GM18505 (cell line): ENCODE measurements around the gene PAGE4.
A peak's percentile ranks its signal among the peaks of the same experiment; 100 is the strongest.

Experiments used
- ATAC-seq: cut with Tn5 transposase; IDR thresholded peaks from one replicate; pipeline ENCODE4 v1.9.1; 2021; ENCODE audit not compliant: unreplicated experiment
- POLR2A ChIP-seq: IDR thresholded peaks from 4 replicates; pipeline ENCODE4 v1.6.1; 2011; ENCODE audit warnings: borderline replicate concordance; ENCODE audit not compliant: insufficient read depth, insufficient read length; ENCODE audit errors: extremely low read depth

PAGE4 gene, protein sequence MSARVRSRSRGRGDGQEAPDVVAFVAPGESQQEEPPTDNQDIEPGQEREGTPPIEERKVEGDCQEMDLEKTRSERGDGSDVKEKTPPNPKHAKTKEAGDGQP

DNA sequence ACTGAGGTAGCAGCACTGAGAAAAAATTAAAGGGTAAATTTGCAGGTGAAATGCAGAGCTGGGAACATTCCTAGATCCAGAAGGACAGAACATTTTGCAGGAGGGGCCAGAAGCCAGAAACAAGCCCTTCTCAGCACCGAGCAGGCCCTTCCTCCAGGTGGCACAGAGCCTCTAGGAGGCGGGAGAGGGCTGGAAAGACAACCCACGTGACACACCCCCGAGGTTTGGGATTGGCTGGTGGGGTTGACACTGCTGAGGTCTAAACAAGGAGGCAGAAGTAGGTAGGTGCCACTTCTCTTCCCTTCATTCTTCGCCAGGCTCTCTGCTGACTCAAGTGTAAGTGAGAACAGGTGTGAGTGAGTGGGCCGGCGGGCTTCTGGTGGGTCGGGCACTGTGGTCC, at the start of gene PAGE4:
PAGE4 (plus strand) TSS at position 288 of the 400 bp plus-strand sequence. CDS start 1,126 bp downstream, outside the sequence.
- no peak for TF ChIP-seq POLR2A

DNA sequence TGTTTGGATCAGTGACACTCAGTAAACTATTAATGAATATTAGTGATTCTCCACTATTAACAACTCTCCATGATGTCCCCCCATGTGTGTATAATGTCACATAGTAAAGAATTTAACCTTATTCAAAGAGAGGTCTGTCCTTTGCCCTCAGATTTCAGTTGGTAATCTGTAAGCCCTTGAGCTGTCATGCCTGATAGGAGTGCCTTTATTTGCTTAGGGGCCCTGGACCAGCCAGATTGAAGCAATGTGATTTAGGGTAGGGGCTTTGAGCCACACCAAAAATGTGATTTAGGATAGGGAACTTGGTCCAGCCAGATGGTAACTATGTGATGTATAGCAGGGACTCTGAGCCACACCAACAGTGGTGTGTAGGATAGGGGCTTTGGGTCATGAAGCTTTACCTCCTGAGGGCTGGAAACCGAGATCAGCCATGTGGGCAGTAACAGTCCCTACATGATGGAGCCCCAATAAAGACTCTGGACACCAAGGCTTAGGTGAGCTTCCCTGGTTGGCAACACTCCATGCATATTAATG, 44.3 kb upstream of the PAGE4 start:
- no peak for ATAC-seq
- no peak for TF ChIP-seq POLR2A

More for the DNA sequence above, at the start of gene PAGE4:
- ATAC-seq = no peak

DNA sequence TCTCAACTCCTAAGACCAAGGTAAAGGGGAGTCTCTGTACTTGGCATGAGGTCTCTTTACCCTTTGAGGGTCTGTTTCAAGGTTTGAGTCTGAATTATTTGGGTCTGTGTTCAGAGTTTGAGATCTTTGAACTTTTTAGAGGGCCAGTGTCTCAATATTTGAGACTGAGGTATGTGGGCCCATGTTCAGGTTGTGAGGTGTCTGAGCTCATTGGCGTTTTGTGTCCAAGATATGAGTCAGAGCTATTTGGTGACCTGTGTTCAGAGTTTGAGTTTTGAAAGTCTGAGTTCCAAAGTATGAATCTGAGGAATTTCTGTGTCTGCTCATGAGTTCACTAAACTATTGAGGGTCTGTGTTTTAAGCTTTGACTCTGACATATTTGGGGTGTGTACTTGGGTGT, 36.7 kb upstream of the PAGE4 start:
- ATAC-seq = no peak
- no peak for TF ChIP-seq POLR2A

DNA sequence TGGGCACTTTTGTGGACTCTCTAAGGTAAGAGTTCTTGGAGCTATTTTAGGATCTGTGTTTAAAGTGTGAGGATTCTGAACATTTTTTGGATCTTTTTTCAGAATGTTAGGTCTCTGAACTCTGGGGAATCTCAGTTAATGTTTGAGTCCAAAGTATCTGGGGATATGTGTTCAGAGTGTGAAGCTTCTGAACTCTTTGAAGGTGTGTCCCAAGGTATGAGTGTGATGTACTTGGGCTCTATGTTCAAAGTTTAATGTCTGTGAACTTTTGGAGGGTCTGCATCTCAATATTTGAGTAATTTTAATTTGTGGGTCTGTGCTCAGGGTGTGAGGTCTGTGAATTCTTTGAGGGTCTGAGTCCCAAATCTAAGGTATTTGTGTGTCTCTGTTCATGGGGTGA, 35.4 kb upstream of the PAGE4 start:
- no peak for ATAC-seq
- TF ChIP-seq POLR2A = no peak

DNA sequence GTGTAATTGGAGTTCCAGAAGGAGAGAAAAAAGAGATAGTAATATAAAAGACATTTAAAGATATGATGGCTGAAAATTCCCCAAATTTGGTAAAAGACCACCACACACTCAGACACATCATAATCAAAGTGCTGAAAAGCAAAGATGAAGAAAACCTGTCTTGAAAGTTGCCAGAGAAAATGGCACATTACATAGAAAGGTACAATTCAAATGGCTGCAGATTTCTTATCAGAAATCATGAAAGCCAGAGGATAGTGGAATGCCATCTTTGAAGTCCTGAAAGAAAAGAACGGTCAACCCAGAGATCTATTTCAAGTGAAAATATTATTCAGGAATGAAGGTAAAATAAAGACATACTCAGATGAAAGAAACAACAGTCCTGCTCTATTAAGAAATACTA, 29.3 kb upstream of the PAGE4 start:
- no peak for TF ChIP-seq POLR2A
- no peak for ATAC-seq

DNA sequence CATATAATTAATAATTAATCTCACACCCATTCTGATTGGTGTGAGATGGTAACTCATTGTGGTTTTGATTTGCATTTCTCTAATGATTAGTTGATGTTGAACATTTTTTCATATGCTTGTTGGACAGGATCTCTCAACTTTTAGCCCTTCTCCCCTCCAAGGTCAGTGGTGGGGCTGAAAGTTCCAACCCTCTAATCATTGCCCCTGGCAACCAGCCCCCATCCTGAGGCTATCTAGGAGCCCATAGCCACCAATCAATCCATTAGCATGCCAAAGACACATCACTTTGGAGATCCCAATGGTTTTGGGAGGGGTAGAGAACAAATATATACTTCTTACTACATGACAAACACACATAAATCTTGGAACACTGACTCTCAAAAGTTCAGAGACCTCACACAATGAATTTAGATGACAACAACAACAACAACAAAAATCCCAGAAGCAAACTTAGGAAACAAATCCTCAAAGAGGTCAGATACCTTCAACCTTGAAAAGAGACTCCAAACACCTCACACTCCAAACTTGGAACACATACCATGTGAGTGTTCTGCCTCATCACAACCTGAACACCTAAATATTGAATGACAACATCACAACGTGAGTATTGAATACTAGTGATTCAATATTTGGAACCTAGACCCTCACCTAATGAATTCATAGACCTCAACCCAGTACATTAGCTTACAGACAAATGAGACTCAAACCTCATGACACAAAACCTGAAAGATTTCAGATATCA, 19.0 kb upstream of the PAGE4 start:
- TF ChIP-seq POLR2A = no peak
- no peak for ATAC-seq

DNA sequence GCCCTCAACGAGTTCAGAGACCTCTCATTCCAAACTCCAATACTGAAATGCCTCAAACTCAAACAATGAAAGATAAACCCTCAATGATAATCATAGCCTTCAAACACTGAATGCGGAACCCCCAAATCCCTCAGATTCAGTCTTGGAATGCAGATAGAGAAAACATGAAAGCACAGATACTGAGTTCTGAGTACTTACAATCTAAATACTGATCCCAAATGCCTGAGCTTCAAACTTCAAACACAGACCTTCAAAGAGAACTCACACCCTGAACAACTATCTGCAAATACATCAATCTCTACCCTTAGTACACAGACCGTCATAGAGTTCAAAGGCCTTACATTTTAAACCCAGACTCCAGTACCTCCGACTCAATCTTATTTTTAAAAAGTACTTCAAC, 16.9 kb upstream of the PAGE4 start:
- TF ChIP-seq POLR2A = no peak
- ATAC-seq = no peak

DNA sequence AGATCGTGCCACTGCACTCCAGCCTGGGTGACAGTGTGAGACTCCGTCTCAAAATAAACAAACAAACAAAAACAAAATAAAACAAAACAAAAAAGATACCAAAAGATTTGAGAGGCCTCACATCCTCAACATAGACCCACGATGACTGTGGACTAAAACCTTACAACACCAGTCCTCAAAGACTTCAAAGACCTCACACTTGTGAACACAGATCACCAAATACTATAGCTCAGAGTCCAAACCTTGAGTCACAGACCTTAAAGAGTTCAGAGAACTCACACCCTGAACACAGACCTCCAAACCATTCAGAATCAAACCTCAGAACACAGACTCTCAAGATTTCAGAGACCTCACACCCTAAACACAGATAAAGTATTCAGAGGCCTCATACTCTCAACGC, 12.7 kb upstream of the PAGE4 start:
- TF ChIP-seq POLR2A = no peak
- ATAC-seq = no peak

DNA sequence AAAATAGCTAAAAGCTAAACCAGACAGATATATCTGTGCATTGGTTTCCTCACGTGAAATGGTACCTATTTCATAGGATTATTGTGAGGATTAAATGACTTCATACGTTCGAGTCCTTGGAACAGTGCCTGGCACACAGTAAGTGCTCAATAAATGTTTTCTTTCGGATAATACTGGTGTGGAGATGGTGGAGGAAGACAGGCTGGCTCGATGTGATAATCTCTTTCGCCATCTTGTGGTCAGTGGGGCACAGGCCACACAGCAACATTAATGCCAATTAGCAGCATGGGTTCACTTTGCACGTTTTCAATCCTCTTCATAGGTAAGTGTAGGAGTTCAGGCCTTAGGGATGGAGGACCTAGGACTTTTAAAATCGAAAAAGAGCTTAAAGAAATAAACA, 9.3 kb downstream of the PAGE4 start:
- ATAC-seq = no peak
- TF ChIP-seq POLR2A = no peak

DNA sequence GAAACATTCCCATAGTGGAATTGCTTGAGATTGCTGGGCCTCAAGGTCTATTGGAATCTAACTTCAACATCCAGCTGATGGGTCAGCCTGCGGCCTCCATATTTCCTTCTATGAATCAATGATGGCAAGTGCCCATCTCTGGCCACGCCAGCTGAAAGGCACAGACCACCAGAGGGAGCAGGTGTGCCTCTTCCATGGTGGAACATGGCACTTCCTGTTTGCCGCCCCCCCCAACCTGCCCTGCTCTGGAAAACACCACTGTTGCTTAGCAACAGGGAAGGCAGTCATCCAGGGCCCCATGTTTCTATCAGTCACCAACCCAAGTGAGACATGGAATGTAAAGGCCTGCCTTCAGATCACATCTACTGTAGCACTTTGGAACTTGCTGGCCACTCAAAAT, 11.6 kb downstream of the PAGE4 start:
- peak; percentile 53 for ATAC-seq
- TF ChIP-seq POLR2A = no peak

DNA sequence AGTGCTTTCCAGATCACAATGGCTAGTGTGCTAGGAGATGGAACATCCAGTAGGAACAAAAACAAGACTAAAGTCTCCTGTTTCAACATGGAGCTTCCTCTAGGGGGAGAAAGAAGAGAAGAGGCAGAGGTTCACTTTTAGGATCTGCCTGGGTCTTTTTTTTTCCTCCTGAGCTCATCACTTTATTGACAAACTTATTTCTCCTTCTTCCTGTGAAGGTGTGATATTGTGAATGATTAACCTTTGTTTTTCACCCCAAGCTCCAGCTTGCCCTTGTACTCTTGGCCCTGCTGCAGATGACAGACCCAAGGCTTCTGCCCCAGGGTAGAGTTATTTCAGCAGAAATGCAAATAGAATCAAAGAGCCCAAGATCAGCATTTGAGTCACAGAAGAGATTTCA, 13.5 kb downstream of the PAGE4 start:
- no peak for ATAC-seq
- no peak for TF ChIP-seq POLR2A

DNA sequence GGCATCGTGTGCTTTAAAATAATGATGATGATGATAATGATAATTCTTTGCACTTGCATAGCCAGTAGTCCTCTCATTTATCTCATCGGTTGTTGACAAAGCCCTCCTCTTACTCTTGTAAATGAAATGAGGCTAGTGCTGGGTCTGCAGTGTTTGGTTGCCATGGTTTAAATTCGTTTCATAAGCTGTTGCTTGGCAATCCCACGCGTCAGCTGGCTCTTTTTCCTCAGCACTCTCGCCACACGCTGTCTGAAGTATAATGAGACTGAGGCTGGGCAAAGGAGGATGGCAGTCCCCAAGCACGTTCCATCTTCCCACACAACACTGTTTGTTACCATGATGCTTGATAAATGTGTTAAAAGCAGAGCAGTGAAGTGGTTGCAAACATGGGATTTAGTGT, 15.5 kb downstream of the PAGE4 start:
- TF ChIP-seq POLR2A = no peak
- ATAC-seq = no peak

DNA sequence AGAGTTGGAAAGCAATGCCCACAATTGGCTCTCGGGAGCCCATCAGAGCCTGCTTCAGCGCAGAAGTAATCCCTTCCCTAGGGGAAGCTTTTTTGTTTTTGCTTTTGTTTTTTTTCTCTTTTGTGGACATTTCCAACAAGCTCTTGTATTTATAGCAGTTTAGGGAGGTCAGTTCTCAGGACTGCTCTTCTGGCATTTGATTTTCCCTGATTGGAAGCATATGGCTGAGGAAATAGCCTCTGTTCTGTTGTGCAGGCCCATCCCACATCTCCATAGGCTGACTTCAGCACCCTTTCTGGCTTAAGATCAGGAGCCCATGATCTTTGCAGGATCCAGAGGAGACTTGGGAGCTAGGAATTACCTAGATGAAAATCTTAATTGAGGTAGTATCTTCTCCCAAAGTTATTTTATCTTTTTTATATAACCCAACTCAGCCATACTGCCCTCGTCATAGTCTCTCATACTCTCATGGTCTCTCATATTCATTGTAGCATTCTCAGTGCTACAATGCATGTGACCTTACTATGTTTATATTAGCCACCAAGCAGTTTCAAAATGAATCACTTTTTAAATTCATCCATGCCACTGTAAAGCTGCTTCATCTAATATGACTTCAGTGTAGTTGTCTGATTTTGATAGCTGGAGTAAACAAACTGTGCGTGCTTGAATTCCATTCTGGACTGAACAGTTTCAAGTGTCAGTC, 16.7 kb downstream of the PAGE4 start:
- no peak for TF ChIP-seq POLR2A
- no peak for ATAC-seq

DNA sequence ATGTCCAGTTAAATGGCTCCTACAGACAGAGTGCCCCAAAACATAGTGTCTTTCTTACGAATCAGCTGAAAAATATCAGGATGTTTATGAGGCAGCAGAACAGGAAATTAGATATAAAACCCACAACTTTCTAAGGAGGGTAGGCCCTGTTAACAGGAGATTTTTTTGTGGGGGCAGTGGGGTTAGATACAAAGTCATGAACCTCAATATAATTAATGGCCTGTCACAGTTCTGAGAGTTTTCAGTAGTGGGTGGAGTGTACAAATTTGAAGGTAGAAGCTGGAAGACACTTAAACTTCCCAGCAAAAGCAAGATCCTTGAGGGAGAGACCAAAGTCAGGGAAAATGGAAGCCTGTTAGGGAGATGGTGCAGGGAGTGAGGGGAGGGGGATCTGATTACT, 17.4 kb downstream of the PAGE4 start:
- no peak for ATAC-seq
- TF ChIP-seq POLR2A = no peak

DNA sequence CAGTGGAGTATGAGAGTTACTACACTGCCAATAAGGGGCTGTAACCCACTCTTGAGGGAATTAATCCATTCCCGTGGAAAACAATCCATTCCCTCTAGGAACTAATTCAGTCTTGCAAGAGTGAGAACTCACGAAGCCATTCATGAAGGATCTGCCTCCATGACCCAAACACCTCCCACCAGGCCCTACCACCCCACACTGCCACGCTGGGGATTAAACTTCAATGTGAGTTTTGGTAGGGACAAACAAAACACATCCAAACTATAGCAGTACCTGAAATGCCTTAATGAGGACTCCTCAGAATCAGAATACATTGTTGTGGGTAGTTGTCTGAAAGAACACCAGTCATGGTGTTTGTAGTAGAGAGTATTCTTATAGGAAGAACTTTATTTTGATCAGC, 19.2 kb downstream of the PAGE4 start:
- ATAC-seq = no peak
- no peak for TF ChIP-seq POLR2A

DNA sequence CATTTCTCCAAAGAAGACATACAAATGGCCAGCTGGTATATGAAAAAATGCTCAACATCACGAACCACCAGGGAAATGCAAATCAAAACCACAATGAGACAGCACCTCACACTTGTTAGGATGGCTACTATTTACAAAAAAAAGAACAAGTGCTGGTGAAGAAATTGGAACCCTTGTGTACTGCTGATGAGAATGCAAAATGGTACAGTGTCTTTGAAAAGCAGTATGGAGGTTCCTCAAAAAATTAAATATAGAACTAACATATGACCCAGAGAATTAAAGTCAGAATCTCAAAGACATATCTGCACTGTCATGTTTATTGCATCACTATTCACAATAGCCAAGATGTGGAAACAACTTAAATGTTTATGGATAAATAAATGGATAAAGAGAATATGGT, 20.9 kb downstream of the PAGE4 start:
- ATAC-seq = no peak
- no peak for TF ChIP-seq POLR2A
